GM12875 (cell line): Measurements from ENCODE around the gene FAM107B.

ENCODE experiments used
- H3K4me3 ChIP-seq: one replicate; pipeline ENCODE4 v1.5.1; 2011; ENCODE audit warnings: low read depth, low read length, control low read depth
- TF ChIP-seq, protein P1 (sequence below): IDR thresholded peaks from 2 replicates; pipeline ENCODE4 v1.5.1; 2011; ENCODE audit warnings: low read depth, mild to moderate bottlenecking, control low read depth, inconsistent platforms, low read length, moderate library complexity, borderline replicate concordance; ENCODE audit not compliant: insufficient read depth

FAM107B gene

DNA sequence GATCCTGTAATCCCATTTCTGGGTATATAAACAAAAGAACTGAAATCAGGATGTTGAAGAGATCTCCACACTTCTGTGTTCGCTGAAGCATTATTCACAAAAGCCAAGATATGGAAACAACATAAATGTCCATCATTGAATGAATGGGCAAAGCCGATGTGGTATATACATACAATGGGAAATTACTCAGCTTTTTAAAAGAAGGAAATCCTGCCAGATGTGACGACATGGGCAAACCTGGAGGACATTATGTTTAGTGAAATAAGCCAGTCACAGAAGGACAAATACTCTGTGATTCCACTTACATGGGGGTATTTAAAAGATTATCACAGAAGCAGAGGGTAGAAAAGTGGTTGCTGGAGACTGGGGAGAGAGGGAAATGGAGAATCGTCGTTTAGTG lies 23.9 kb upstream of the FAM107B start:
- no peak overlapping the region for H3K4me3 ChIP-seq

GRCh38 chr10:14787938-14788337 lies 13.2 kb upstream of the FAM107B start:
- no peak overlapping the region for H3K4me3 ChIP-seq
- TF ChIP-seq, protein P1, sequence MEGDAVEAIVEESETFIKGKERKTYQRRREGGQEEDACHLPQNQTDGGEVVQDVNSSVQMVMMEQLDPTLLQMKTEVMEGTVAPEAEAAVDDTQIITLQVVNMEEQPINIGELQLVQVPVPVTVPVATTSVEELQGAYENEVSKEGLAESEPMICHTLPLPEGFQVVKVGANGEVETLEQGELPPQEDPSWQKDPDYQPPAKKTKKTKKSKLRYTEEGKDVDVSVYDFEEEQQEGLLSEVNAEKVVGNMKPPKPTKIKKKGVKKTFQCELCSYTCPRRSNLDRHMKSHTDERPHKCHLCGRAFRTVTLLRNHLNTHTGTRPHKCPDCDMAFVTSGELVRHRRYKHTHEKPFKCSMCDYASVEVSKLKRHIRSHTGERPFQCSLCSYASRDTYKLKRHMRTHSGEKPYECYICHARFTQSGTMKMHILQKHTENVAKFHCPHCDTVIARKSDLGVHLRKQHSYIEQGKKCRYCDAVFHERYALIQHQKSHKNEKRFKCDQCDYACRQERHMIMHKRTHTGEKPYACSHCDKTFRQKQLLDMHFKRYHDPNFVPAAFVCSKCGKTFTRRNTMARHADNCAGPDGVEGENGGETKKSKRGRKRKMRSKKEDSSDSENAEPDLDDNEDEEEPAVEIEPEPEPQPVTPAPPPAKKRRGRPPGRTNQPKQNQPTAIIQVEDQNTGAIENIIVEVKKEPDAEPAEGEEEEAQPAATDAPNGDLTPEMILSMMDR = no peak

More for the DNA sequence above, 23.9 kb upstream of the FAM107B start:
- TF ChIP-seq, protein P1 = no peak

DNA sequence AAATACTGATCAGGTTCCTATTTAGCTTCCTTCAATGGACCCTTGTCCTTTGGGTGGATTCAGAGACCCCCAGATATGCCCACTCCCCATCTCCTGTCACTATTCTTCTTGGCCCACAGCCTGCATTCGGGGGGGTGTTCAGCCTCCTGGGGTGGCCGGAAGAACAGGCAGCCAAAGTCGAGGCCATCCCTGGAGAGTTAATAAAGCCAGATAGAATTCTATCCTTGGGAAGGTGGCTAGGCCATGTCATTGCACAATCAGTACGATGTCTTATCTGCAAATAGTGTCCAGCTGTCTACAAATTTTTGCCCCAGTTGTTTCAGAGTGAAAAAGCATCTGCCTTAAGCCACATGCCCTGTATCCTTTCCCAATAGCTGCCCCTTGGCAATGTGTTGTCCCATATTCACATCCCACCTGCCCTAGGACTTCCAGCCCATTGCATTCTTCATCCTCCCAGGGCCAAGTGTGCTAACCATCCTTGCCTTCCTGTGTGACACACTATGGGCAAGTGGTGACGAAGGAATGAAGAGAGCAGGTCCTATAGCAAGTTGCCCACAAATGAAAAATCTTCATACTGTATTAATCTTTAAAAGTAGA lies 9.9 kb upstream of the FAM107B start:
- H3K4me3 ChIP-seq = no peak overlapping the region
- TF ChIP-seq, protein P1 = no peak

- TF ChIP-seq, protein P1 = no peak
- H3K4me3 ChIP-seq = no peak overlapping the region
Measured at GRCh38 chr10:14782691-14783363, 8.1 kb upstream of the FAM107B start.

- TF ChIP-seq, protein P1 = no peak
- no peak overlapping the region for H3K4me3 ChIP-seq
Measured at GRCh38 chr10:14781763-14782162, 7.1 kb upstream of the FAM107B start.

DNA sequence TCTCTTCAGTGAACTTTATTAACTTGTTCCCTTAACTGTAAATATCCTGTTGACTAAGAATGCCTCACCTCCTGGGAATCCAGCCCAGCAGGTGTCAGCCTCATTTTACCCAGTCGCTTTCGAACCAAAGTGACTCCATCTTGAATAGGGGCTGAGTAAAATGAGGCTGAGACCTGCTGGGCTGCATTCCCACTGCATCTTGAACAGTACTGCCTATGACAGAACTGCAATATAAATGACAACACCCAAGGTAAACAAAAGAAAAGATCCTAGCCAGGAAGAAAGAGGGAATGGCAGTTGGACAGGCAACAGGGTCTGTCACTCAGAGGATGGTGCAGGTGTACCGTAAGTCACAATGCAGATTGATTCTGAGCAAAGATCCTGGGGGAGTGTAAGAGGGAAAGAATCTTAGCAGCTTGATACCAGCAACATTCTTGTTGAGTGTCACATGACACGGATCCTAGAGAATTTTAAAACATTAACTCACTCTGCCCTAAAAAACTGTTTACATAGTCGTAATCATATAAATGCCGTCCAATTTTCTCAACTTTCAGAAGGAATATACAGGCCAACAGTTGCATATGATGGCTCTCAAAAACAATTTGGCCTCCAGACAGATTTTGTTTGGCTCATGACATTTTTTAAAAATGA lies 4.4 kb upstream of the FAM107B start:
- TF ChIP-seq, protein P1 = no peak
- H3K4me3 ChIP-seq = no peak overlapping the region
